ENCODE measurements around the gene TUT1.
"Not testable (repeated sequence)": the region's sequence is repeated elsewhere in the genome, so short reads cannot be mapped to it uniquely, and the experiment has no call there.

The TUT1 gene

GRCh38 chr11:62603776-62604299 is 12.5 kb upstream of the TUT1 start:
- no peak for DNase-seq

- DNase-seq = no peak
Measured at GRCh38 chr11:62603072-62603408, 11.7 kb upstream of the TUT1 start.

GRCh38 chr11:62602141-62603071 is 11.1 kb upstream of the TUT1 start:
- DNase-seq = peak in 1 of 5 experiments; percentile 26

- peak; percentile 94 to 99 (median 99) for DNase-seq
Measured at GRCh38 chr11:62601372-62602140, 10.2 kb upstream of the TUT1 start, which contains the start of gene MTA2. TSS of gene MTA2 (minus strand) at chr11:62601865. CDS start at chr11:62601450, 415 bp downstream.

- DNase-seq = peak in 3 of 5 experiments; percentile 30 to 50 (median 39)
Measured at GRCh38 chr11:62601122-62601371, 9.7 kb upstream of the TUT1 start.

- peak in 1 of 5 experiments; percentile 54 for DNase-seq
Measured at GRCh38 chr11:62600367-62601121, 9.2 kb upstream of the TUT1 start.

GRCh38 chr11:62599901-62600300 is 8.6 kb upstream of the TUT1 start:
- DNase-seq = peak in 1 of 5 experiments; percentile 41

GRCh38 chr11:62599069-62599696 is 7.9 kb upstream of the TUT1 start:
- DNase-seq = peak; percentile 76 to 100 (median 94)

GRCh38 chr11:62595124-62595523 is 3.8 kb upstream of the TUT1 start:
- DNase-seq = no peak

GRCh38 chr11:62593434-62594044 is 2.2 kb upstream of the TUT1 start:
- DNase-seq = peak; percentile 40 to 87 (median 67)

GRCh38 chr11:62592989-62593421 is 1.7 kb upstream of the TUT1 start:
- no peak for DNase-seq

GRCh38 chr11:62592146-62592815 is 958 bp upstream of the TUT1 start:
- no peak for DNase-seq

GRCh38 chr11:62588966-62589637 is 2.2 kb downstream of the TUT1 start:
- peak in 1 of 5 experiments; percentile 54 for DNase-seq

GRCh38 chr11:62585356-62585755 is 6.0 kb downstream of the TUT1 start:
- not testable (repeated sequence) for DNase-seq

GRCh38 chr11:62581735-62582134 is 9.6 kb downstream of the TUT1 start:
- not testable (repeated sequence) for DNase-seq

GRCh38 chr11:62580959-62581715 is 10.2 kb downstream of the TUT1 start:
- no peak for DNase-seq

GRCh38 chr11:62579252-62579651 is 12.1 kb downstream of the TUT1 start:
- no peak for DNase-seq

- DNase-seq = no peak
Measured at GRCh38 chr11:62578541-62578940, 12.8 kb downstream of the TUT1 start.

GRCh38 chr11:62577046-62577714 is 14.1 kb downstream of the TUT1 start:
- DNase-seq = no peak

Data from T-helper 2 cell (primary cell).